ENCODE results near the gene ACVRL1.
A peak's percentile ranks its signal among the peaks of the same experiment; 100 is the strongest.

ACVRL1 gene

GRCh38 chr12:51917746-51918453 lies 10.6 kb downstream of the ACVRL1 start:
- no peak for DNase-seq

- no peak for DNase-seq
Observed at GRCh38 chr12:51920046-51920445, 12.7 kb downstream of the ACVRL1 start.

- no peak for DNase-seq
Observed at GRCh38 chr12:51921017-51921725, 13.9 kb downstream of the ACVRL1 start.

- DNase-seq = no peak
Observed at GRCh38 chr12:51922146-51922545, 14.8 kb downstream of the ACVRL1 start.

- DNase-seq = no peak
Observed at GRCh38 chr12:51922762-51923505, 15.6 kb downstream of the ACVRL1 start.

- DNase-seq = peak; percentile 78
Observed at GRCh38 chr12:51923506-51924365, 16.4 kb downstream of the ACVRL1 start.

- no peak for DNase-seq
Observed at GRCh38 chr12:51924551-51925319, 17.4 kb downstream of the ACVRL1 start.

GRCh38 chr12:51925346-51926063 lies 18.2 kb downstream of the ACVRL1 start:
- DNase-seq = no peak

GRCh38 chr12:51926064-51926632 lies 18.8 kb downstream of the ACVRL1 start:
- DNase-seq = no peak

- peak; percentile 72 for DNase-seq
Observed at GRCh38 chr12:51926718-51927117, 19.4 kb downstream of the ACVRL1 start.

- DNase-seq = no peak
Observed at GRCh38 chr12:51932218-51933076, 25.1 kb downstream of the ACVRL1 start.

GRCh38 chr12:51934080-51934479 lies 26.8 kb downstream of the ACVRL1 start:
- no peak for DNase-seq

- no peak for DNase-seq
Observed at GRCh38 chr12:51937926-51938325, 30.6 kb downstream of the ACVRL1 start.

GRCh38 chr12:51938726-51939125 lies 31.4 kb downstream of the ACVRL1 start:
- no peak for DNase-seq

GRCh38 chr12:51941011-51941581 lies 33.8 kb downstream of the ACVRL1 start:
- DNase-seq = no peak

- no peak for DNase-seq
Observed at GRCh38 chr12:51941604-51942003, 34.3 kb downstream of the ACVRL1 start.

- no peak for DNase-seq
Observed at GRCh38 chr12:51942056-51942455, 34.8 kb downstream of the ACVRL1 start.

- DNase-seq = no peak
Observed at GRCh38 chr12:51942501-51943000, 35.2 kb downstream of the ACVRL1 start.

GRCh38 chr12:51943346-51943745 lies 36.0 kb downstream of the ACVRL1 start:
- DNase-seq = no peak
